ENCODE data around the gene TPRG1L.

TPRG1L gene

GRCh38 chr1:3594706-3595377 is 30.0 kb upstream of the TPRG1L start:
- no peak for DNase-seq

- DNase-seq: no peak
Measured at GRCh38 chr1:3595949-3596348, 28.9 kb upstream of the TPRG1L start.

GRCh38 chr1:3596663-3597598 is 27.9 kb upstream of the TPRG1L start:
- no peak for DNase-seq

- DNase-seq: no peak
Measured at GRCh38 chr1:3597599-3597964, 27.2 kb upstream of the TPRG1L start.

- no peak for DNase-seq
Measured at GRCh38 chr1:3598051-3598491, 26.7 kb upstream of the TPRG1L start.

- DNase-seq: no peak
Measured at GRCh38 chr1:3598522-3599285, 26.1 kb upstream of the TPRG1L start.

GRCh38 chr1:3599286-3599811 is 25.5 kb upstream of the TPRG1L start:
- DNase-seq: no peak

- DNase-seq: no peak
Measured at GRCh38 chr1:3599816-3600215, 25.0 kb upstream of the TPRG1L start.

- DNase-seq: no peak
Measured at GRCh38 chr1:3600354-3600753, 24.5 kb upstream of the TPRG1L start.

GRCh38 chr1:3601743-3602142 is 23.1 kb upstream of the TPRG1L start:
- no peak for DNase-seq

- DNase-seq: no peak
Measured at GRCh38 chr1:3602375-3602774, 22.4 kb upstream of the TPRG1L start.

- DNase-seq: no peak
Measured at GRCh38 chr1:3603156-3603555, 21.7 kb upstream of the TPRG1L start.

GRCh38 chr1:3603571-3604467 is 21.0 kb upstream of the TPRG1L start:
- DNase-seq: no peak

- DNase-seq: no peak
Measured at GRCh38 chr1:3604468-3604974, 20.3 kb upstream of the TPRG1L start.

- DNase-seq: no peak
Measured at GRCh38 chr1:3604997-3605823, 19.6 kb upstream of the TPRG1L start.

- no peak for DNase-seq
Measured at GRCh38 chr1:3606779-3607702, 17.8 kb upstream of the TPRG1L start.

GRCh38 chr1:3607703-3608065 is 17.1 kb upstream of the TPRG1L start:
- DNase-seq: no peak

- DNase-seq: no peak
Measured at GRCh38 chr1:3608154-3608553, 16.7 kb upstream of the TPRG1L start.

- no peak for DNase-seq
Measured at GRCh38 chr1:3609016-3609768, 15.6 kb upstream of the TPRG1L start.
